Activated T-helper 17 cell treated with anti-CD3 and anti-CD28 coated beads, Interleukin-2, amount 50 U/mL, for 72 hours (primary cell): Measurements from ENCODE around the gene TM9SF2. TPM values are rescaled to one million over a fixed set of nuclear protein-coding genes. Genes with fewer than 3 reads are reported as not detected.
A peak's percentile ranks its signal among the peaks of the same experiment; 100 is the strongest.
"Not testable (repeated sequence)": the region's sequence is repeated elsewhere in the genome, so short reads cannot be mapped to it uniquely, and the experiment has no call there.

Source experiments
- ATAC-seq: fragments of 150-1000 bp; cut with Tn5 transposase; replicated peaks from 2 replicates; pipeline ENCODE4 v1.10.0; 2021; ENCODE audit warnings: mild to moderate bottlenecking, moderate library complexity
- H3K27ac Mint-ChIP-seq: one replicate; pipeline ENCODE4 v1.8.0; 2022; ENCODE audit warnings: mixed read lengths
- H3K27me3 Mint-ChIP-seq: one replicate; pipeline ENCODE4 v1.8.0; 2022; ENCODE audit warnings: mixed read lengths
- H3K36me3 Mint-ChIP-seq: one replicate; pipeline ENCODE4 v1.8.0; 2022; ENCODE audit warnings: low read depth, mild to moderate bottlenecking, mixed read lengths
- H3K4me1 Mint-ChIP-seq: one replicate; pipeline ENCODE4 v1.8.0; 2022; ENCODE audit warnings: mixed read lengths
- H3K4me3 Mint-ChIP-seq: one replicate; pipeline ENCODE4 v1.8.0; 2022; ENCODE audit warnings: mild to moderate bottlenecking, mixed read lengths
- H3K9me3 Mint-ChIP-seq: one replicate; pipeline ENCODE4 v1.8.0; 2022; ENCODE audit warnings: mixed read lengths
- total RNA-seq, 2 donors: library from RNA; stranded (reverse); gene quantifications; one replicate each; pipeline ENCODE4 v1.2.3, GENCODE V29; 2022

TM9SF2 gene
- 10 to 100 TPM; 50.6 to 97.3 TPM for total RNA-seq

GRCh38 chr13:99501184-99501847 is at the start of gene TM9SF2:
Gene TM9SF2 (plus strand): TSS chr13:99501472. CDS start chr13:99501607, 135 bp downstream.
- Mint-ChIP-seq H3K27ac (peak within 1 kb of the TSS; percentile 96), H3K4me3 (peak within 1 kb of the TSS; percentile 95), H3K9me3 (no peaks in the 10 kb centered on the region), H3K4me1 (peaks cover 41% of the 10 kb centered on the region), H3K27me3 (no peaks in the 10 kb centered on the region), H3K36me3 (peaks cover 43% of the 10 kb centered on the region)
- ATAC-seq: peak; percentile 54

GRCh38 chr13:99454518-99455183 is 46.6 kb upstream of the TM9SF2 start:
- Mint-ChIP-seq H3K4me3 (no peak overlapping the region), H3K27me3 (peaks cover 4% of the 10 kb centered on the region), H3K36me3 (no peaks in the 10 kb centered on the region), H3K9me3 (peaks cover 5% of the 10 kb centered on the region), H3K4me1 (peaks cover 4% of the 10 kb centered on the region), H3K27ac (no peak overlapping the region)
- no peak for ATAC-seq

GRCh38 chr13:99459099-99459850 is 42.0 kb upstream of the TM9SF2 start:
- Mint-ChIP-seq H3K36me3 (no peaks in the 10 kb centered on the region), H3K9me3 (peaks cover 5% of the 10 kb centered on the region), H3K27ac (no peak overlapping the region), H3K4me3 (no peak overlapping the region), H3K4me1 (peaks cover 6% of the 10 kb centered on the region), H3K27me3 (no peaks in the 10 kb centered on the region)
- ATAC-seq: peak; percentile 56

GRCh38 chr13:99460802-99461201 is 40.5 kb upstream of the TM9SF2 start:
- not testable (repeated sequence) for H3K27me3 Mint-ChIP-seq, ATAC-seq, H3K9me3 Mint-ChIP-seq, H3K4me3 Mint-ChIP-seq, H3K36me3 Mint-ChIP-seq, H3K27ac Mint-ChIP-seq
- H3K4me1 Mint-ChIP-seq: peaks cover 14% of the 10 kb centered on the region

GRCh38 chr13:99463646-99464397 is 37.5 kb upstream of the TM9SF2 start:
- H3K27me3 Mint-ChIP-seq: peaks cover under 1% of the 10 kb centered on the region
- H3K9me3 Mint-ChIP-seq: no peaks in the 10 kb centered on the region
- peak overlapping the region; percentile 71 for H3K4me3 Mint-ChIP-seq
- H3K4me1 Mint-ChIP-seq: peaks cover 14% of the 10 kb centered on the region
- H3K27ac Mint-ChIP-seq: peak overlapping the region; percentile 89
- no peaks in the 10 kb centered on the region for H3K36me3 Mint-ChIP-seq
- no peak for ATAC-seq

- H3K27me3 Mint-ChIP-seq: peaks cover 7% of the 10 kb centered on the region
- peak overlapping the region; percentile 89 for H3K27ac Mint-ChIP-seq
- ATAC-seq: peak; percentile 54
- H3K4me3 Mint-ChIP-seq: peak overlapping the region; percentile 71
- H3K36me3 Mint-ChIP-seq: no peaks in the 10 kb centered on the region
- peaks cover 14% of the 10 kb centered on the region for H3K4me1 Mint-ChIP-seq
- no peaks in the 10 kb centered on the region for H3K9me3 Mint-ChIP-seq
Measured at GRCh38 chr13:99464441-99464949, 36.8 kb upstream of the TM9SF2 start.

GRCh38 chr13:99465454-99465853 is 35.8 kb upstream of the TM9SF2 start:
- H3K4me1 Mint-ChIP-seq: peaks cover 14% of the 10 kb centered on the region
- H3K36me3 Mint-ChIP-seq: no peaks in the 10 kb centered on the region
- H3K27ac Mint-ChIP-seq: peak overlapping the region; percentile 89
- peaks cover 7% of the 10 kb centered on the region for H3K27me3 Mint-ChIP-seq
- ATAC-seq: no peak
- H3K9me3 Mint-ChIP-seq: no peaks in the 10 kb centered on the region
- H3K4me3 Mint-ChIP-seq: peak overlapping the region; percentile 71

- Mint-ChIP-seq H3K4me3 (no peak overlapping the region), H3K27ac (no peak overlapping the region), H3K36me3 (no peaks in the 10 kb centered on the region), H3K9me3 (no peaks in the 10 kb centered on the region), H3K27me3 (peaks cover 7% of the 10 kb centered on the region), H3K4me1 (peaks cover 14% of the 10 kb centered on the region)
- ATAC-seq: no peak
Measured at GRCh38 chr13:99467764-99468163, 33.5 kb upstream of the TM9SF2 start.

- peaks cover 7% of the 10 kb centered on the region for H3K27me3 Mint-ChIP-seq
- no peak for ATAC-seq
- no peak overlapping the region for H3K27ac Mint-ChIP-seq
- peaks cover 10% of the 10 kb centered on the region for H3K4me1 Mint-ChIP-seq
- no peaks in the 10 kb centered on the region for H3K9me3 Mint-ChIP-seq
- no peaks in the 10 kb centered on the region for H3K36me3 Mint-ChIP-seq
- H3K4me3 Mint-ChIP-seq: no peak overlapping the region
Measured at GRCh38 chr13:99469041-99469440, 32.2 kb upstream of the TM9SF2 start.

GRCh38 chr13:99470027-99470426 is 31.2 kb upstream of the TM9SF2 start:
- H3K4me1 Mint-ChIP-seq: no peaks in the 10 kb centered on the region
- H3K27me3 Mint-ChIP-seq: peaks cover 7% of the 10 kb centered on the region
- H3K27ac Mint-ChIP-seq: no peak overlapping the region
- ATAC-seq: no peak
- no peaks in the 10 kb centered on the region for H3K9me3 Mint-ChIP-seq
- H3K4me3 Mint-ChIP-seq: no peak overlapping the region
- no peaks in the 10 kb centered on the region for H3K36me3 Mint-ChIP-seq

GRCh38 chr13:99471221-99472121 is 29.8 kb upstream of the TM9SF2 start:
- no peaks in the 10 kb centered on the region for H3K4me1 Mint-ChIP-seq
- ATAC-seq: no peak
- no peak overlapping the region for H3K4me3 Mint-ChIP-seq
- no peak overlapping the region for H3K27ac Mint-ChIP-seq
- H3K36me3 Mint-ChIP-seq: no peaks in the 10 kb centered on the region
- no peaks in the 10 kb centered on the region for H3K9me3 Mint-ChIP-seq
- H3K27me3 Mint-ChIP-seq: peaks cover 7% of the 10 kb centered on the region

- ATAC-seq: no peak
- no peaks in the 10 kb centered on the region for H3K4me1 Mint-ChIP-seq
- no peak overlapping the region for H3K27ac Mint-ChIP-seq
- no peaks in the 10 kb centered on the region for H3K9me3 Mint-ChIP-seq
- no peak overlapping the region for H3K4me3 Mint-ChIP-seq
- H3K27me3 Mint-ChIP-seq: peaks cover 7% of the 10 kb centered on the region
- H3K36me3 Mint-ChIP-seq: no peaks in the 10 kb centered on the region
Measured at GRCh38 chr13:99472122-99472440, 29.2 kb upstream of the TM9SF2 start.

GRCh38 chr13:99473515-99473914 is 27.8 kb upstream of the TM9SF2 start:
- Mint-ChIP-seq H3K4me1 (no peaks in the 10 kb centered on the region), H3K9me3 (no peaks in the 10 kb centered on the region), H3K27me3 (peaks cover 7% of the 10 kb centered on the region), H3K36me3 (no peaks in the 10 kb centered on the region), H3K27ac (no peak overlapping the region), H3K4me3 (no peak overlapping the region)
- no peak for ATAC-seq
